Central memory CD8-positive, alpha-beta T cell (primary cell): ENCODE measurements around the gene FOXQ1.

Experiments used
- ATAC-seq: fragments of 150-1000 bp; cut with Tn5 transposase; replicated peaks from 2 replicates; pipeline ENCODE4 v1.10.0; 2022; ENCODE audit warnings: mild to moderate bottlenecking, moderate FRiP score, moderate number of reproducible peaks; ENCODE audit not compliant: poor library complexity, severe bottlenecking; ENCODE audit errors: extremely low read depth
- DNase-seq, 2 donors: peaks; one replicate each; pipeline ENCODE4 v3.0.0; 2021; ENCODE audit warnings: low spot score in 2 of 2
- H3K27ac Mint-ChIP-seq: one replicate; pipeline ENCODE4 v1.8.0; 2022; ENCODE audit warnings: low read depth, mild to moderate bottlenecking, moderate library complexity, mixed read lengths
- H3K27me3 Mint-ChIP-seq: one replicate; pipeline ENCODE4 v1.8.0; 2022; ENCODE audit warnings: mixed read lengths
- H3K36me3 Mint-ChIP-seq: one replicate; pipeline ENCODE4 v1.8.0; 2022; ENCODE audit warnings: mild to moderate bottlenecking, moderate library complexity, mixed read lengths; ENCODE audit not compliant: insufficient read depth
- H3K4me1 Mint-ChIP-seq: one replicate; pipeline ENCODE4 v1.8.0; 2022; ENCODE audit warnings: mixed read lengths
- H3K4me3 Mint-ChIP-seq: one replicate; pipeline ENCODE4 v1.8.0; 2022; ENCODE audit warnings: mild to moderate bottlenecking, moderate library complexity, mixed read lengths
- H3K9me3 Mint-ChIP-seq: one replicate; pipeline ENCODE4 v1.8.0; 2022; ENCODE audit warnings: mixed read lengths

The FOXQ1 gene, protein sequence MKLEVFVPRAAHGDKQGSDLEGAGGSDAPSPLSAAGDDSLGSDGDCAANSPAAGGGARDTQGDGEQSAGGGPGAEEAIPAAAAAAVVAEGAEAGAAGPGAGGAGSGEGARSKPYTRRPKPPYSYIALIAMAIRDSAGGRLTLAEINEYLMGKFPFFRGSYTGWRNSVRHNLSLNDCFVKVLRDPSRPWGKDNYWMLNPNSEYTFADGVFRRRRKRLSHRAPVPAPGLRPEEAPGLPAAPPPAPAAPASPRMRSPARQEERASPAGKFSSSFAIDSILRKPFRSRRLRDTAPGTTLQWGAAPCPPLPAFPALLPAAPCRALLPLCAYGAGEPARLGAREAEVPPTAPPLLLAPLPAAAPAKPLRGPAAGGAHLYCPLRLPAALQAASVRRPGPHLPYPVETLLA

GRCh38 chr6:1311400-1312202 lies at the start of gene FOXQ1:
Gene FOXQ1 (plus strand): TSS chr6:1312098. CDS start chr6:1312705, 607 bp downstream.
- H3K36me3 Mint-ChIP-seq: no peaks in the 10 kb centered on the region
- no peak for DNase-seq
- H3K4me3 Mint-ChIP-seq: peak within 1 kb of the TSS; percentile 54
- H3K4me1 Mint-ChIP-seq: peaks cover 27% of the 10 kb centered on the region
- H3K9me3 Mint-ChIP-seq: no peaks in the 10 kb centered on the region
- peaks cover 83% of the 10 kb centered on the region for H3K27me3 Mint-ChIP-seq
- ATAC-seq: no peak
- H3K27ac Mint-ChIP-seq: no peak within 1 kb of the TSS

DNA sequence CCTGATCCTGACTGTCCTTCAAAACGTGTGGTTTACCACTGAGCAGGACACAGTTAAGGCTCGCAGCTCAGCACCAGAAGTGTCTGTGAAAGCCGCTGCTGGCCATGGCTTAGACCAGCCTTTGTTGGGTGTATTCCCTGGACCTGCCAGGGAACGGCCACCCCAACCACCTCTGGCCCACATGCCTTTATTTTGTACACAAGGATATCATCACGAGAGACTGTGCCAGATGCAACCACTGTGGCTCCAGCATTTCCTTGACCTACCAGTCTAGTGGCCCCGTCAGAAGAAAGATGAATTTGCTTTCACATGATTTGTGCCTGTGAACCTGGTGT lies 49.2 kb upstream of the FOXQ1 start:
- Mint-ChIP-seq H3K4me1 (no peaks in the 10 kb centered on the region), H3K36me3 (peaks cover 4% of the 10 kb centered on the region), H3K9me3 (no peaks in the 10 kb centered on the region), H3K27me3 (peaks cover 28% of the 10 kb centered on the region), H3K4me3 (no peak overlapping the region), H3K27ac (no peak overlapping the region)
- DNase-seq (no peak), ATAC-seq (no peak)

GRCh38 chr6:1263039-1263849 lies 48.7 kb upstream of the FOXQ1 start:
- peaks cover 4% of the 10 kb centered on the region for H3K36me3 Mint-ChIP-seq
- no peaks in the 10 kb centered on the region for H3K4me1 Mint-ChIP-seq
- peaks cover 30% of the 10 kb centered on the region for H3K27me3 Mint-ChIP-seq
- no peaks in the 10 kb centered on the region for H3K9me3 Mint-ChIP-seq
- no peak overlapping the region for H3K27ac Mint-ChIP-seq
- no peak for ATAC-seq
- no peak overlapping the region for H3K4me3 Mint-ChIP-seq
- no peak for DNase-seq

- no peak overlapping the region for H3K27ac Mint-ChIP-seq
- no peaks in the 10 kb centered on the region for H3K4me1 Mint-ChIP-seq
- no peak overlapping the region for H3K4me3 Mint-ChIP-seq
- no peaks in the 10 kb centered on the region for H3K9me3 Mint-ChIP-seq
- ATAC-seq (no peak), DNase-seq (no peak)
- H3K27me3 Mint-ChIP-seq: peaks cover 36% of the 10 kb centered on the region
- H3K36me3 Mint-ChIP-seq: peaks cover 4% of the 10 kb centered on the region
Measured at GRCh38 chr6:1263850-1264377, 48.0 kb upstream of the FOXQ1 start.

DNA sequence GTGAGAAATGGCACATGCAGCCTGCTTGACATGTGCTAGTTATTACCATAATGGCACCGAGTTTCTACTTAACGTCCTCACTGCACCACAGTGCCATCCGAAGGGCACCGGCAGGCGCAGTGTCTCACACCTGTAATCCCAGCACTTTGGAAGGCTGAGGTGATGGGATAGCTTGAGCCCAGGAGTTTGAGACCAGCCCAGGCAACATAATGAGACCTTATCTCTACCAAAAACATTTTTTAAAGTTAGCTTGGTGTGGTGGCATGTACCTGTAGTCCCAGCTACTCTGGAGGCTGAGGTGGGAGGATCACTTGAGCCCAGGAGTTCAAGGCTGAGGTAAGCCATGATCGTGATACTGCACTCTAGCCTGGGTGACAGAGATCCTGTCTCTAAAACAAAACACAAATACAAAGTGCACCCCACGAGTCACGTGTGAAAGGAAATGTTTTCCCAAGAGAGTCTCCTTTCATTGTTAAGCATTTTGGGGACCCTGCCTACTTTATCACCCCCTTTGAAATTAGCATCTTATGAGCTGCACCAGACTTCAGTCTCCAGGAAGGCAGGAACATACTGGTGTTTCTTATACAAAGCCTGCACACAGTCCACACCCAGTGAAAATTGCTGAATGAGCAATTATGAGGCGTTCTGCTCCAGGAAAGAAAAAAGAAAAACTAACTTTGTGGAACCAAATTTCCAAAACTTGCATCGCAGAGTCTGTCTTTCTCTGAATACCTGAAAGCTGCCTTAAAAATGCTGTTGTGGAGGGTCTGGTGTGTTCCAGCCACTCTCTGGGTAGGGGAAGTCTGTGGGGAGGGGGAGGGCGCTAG lies 47.1 kb upstream of the FOXQ1 start:
- ATAC-seq: no peak
- Mint-ChIP-seq H3K27ac (no peak overlapping the region), H3K36me3 (peaks cover 4% of the 10 kb centered on the region), H3K4me1 (no peaks in the 10 kb centered on the region), H3K9me3 (no peaks in the 10 kb centered on the region), H3K4me3 (no peak overlapping the region), H3K27me3 (peaks cover 41% of the 10 kb centered on the region)
- DNase-seq: no peak

DNA sequence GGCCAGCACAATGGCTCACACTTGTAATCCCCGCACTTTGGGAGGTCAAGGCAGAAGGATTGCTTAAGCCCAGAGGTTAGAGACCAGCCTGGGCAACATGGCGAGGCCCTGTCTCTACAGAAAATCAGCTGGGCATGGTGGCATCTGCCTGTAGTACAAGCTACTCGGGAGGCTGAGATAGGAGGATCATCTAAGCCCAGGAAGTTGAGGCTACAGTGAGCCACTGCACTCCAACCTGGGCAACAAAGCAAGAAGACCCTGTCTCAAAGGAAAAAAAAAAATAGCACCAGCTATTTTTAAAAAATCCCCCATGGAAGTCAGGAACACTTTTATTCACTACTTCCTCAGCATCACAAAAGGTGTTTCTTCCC lies 45.2 kb upstream of the FOXQ1 start:
- H3K36me3 Mint-ChIP-seq: peaks cover 4% of the 10 kb centered on the region

GRCh38 chr6:1267057-1267732 lies 44.7 kb upstream of the FOXQ1 start:
- Mint-ChIP-seq H3K9me3 (no peaks in the 10 kb centered on the region), H3K4me1 (no peaks in the 10 kb centered on the region), H3K27ac (no peak overlapping the region), H3K27me3 (peaks cover 56% of the 10 kb centered on the region), H3K36me3 (peaks cover 1% of the 10 kb centered on the region), H3K4me3 (no peak overlapping the region)
- no peak for ATAC-seq
- DNase-seq: no peak

More for the DNA sequence above, 45.2 kb upstream of the FOXQ1 start:
- Mint-ChIP-seq H3K4me1 (no peaks in the 10 kb centered on the region), H3K4me3 (no peak overlapping the region), H3K27ac (no peak overlapping the region), H3K27me3 (peaks cover 51% of the 10 kb centered on the region), H3K9me3 (no peaks in the 10 kb centered on the region)
- ATAC-seq: no peak
- DNase-seq: no peak

GRCh38 chr6:1267790-1268762 lies 43.8 kb upstream of the FOXQ1 start:
- H3K4me1 Mint-ChIP-seq: no peaks in the 10 kb centered on the region
- no peak for DNase-seq
- H3K36me3 Mint-ChIP-seq: peaks cover 1% of the 10 kb centered on the region
- peaks cover 63% of the 10 kb centered on the region for H3K27me3 Mint-ChIP-seq
- ATAC-seq: no peak
- H3K27ac Mint-ChIP-seq: no peak overlapping the region
- no peaks in the 10 kb centered on the region for H3K9me3 Mint-ChIP-seq
- no peak overlapping the region for H3K4me3 Mint-ChIP-seq

DNA sequence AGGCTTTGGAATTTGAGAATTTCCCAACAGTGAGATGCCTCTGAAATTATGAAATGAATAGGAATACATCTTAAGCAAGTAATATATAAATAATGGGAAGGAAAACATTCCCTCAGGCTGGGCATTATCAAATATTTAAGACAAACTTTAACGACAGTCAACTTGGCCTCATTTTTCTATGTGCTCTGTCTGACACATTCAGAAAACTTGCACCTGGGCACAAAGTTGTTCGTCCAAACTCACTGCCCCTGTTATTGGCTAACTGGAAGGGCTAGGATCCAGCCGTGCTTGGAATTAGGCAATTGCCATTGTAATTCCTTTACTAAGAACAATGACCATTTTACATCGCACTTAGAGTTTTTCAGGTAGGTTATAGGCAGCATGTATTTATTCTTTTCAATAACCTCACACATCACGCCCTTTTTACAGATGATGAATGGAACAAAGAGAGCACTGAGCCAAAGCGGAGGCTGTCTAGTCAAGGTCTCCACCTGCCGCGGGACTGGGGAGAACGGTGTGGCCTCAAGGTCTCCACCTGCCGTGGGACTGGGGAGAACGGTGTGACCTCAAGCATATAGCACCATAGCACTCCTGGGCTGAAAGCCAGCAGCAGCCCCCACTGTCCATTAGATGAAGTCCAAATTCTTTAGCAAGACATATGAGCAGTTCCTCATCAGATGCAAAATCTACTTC lies 40.7 kb upstream of the FOXQ1 start:
- Mint-ChIP-seq H3K9me3 (no peaks in the 10 kb centered on the region), H3K4me3 (no peak overlapping the region), H3K4me1 (no peaks in the 10 kb centered on the region), H3K27ac (no peak overlapping the region), H3K27me3 (peaks cover 70% of the 10 kb centered on the region), H3K36me3 (no peaks in the 10 kb centered on the region)
- ATAC-seq: no peak
- DNase-seq: no peak

DNA sequence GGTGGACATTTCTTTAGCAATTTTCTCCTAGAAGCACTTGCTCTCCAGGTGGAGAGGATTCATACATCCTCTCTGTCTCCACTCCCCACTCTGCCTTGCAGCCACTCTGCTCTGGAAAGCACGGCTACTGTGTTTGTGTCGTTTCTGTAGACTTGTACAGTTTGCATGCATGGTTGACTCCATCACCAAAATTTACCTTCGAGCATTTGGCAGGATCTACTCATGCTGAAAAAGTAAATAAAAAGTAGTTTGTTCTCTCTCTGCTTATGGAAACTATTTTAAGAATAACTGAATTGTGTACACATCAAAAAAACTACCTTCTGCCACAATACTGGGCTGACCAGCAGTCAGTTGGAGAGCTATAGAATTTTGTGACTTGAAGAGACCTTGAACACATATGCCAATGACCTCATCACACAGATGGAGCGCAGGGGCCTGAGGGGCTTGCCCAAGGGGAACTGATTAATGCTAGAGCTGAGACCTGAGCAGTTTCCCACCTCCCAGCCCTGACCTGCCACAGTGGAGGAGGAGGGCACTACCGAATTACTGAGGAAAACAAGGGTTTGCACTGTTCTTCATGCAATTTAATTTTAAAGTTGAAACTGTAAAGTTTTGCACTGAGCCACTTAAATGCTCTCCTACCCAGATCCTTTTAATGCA lies 33.7 kb upstream of the FOXQ1 start:
- peaks cover 85% of the 10 kb centered on the region for H3K27me3 Mint-ChIP-seq
- H3K4me1 Mint-ChIP-seq: no peaks in the 10 kb centered on the region
- ATAC-seq (no peak), DNase-seq (no peak)
- H3K36me3 Mint-ChIP-seq: no peaks in the 10 kb centered on the region
- H3K9me3 Mint-ChIP-seq: no peaks in the 10 kb centered on the region
- H3K4me3 Mint-ChIP-seq: no peak overlapping the region
- H3K27ac Mint-ChIP-seq: no peak overlapping the region
